CD8-positive, alpha-beta memory T cell (primary cell): ENCODE measurements around the gene KIF19. TPM values are rescaled to one million over a fixed set of nuclear protein-coding genes. Genes with fewer than 3 reads are reported as not detected.
A peak's percentile ranks its signal among the peaks of the same experiment; 100 is the strongest.

Experiments used
- CTCF ChIA-PET: fragments of 350-600 bp; sonication (Branson Sonifier 250); formaldehyde crosslinking; loops from one replicate; lab custom pipeline; 2021; ENCODE audit warnings: antibody characterized with exemption; lab: Charles Lee
- POLR2A ChIA-PET: fragments of 350-600 bp; sonication (Branson Sonifier 250); formaldehyde crosslinking; loops from one replicate; lab custom pipeline; 2021; ENCODE audit warnings: antibody characterized with exemption; lab: Charles Lee
- DNase-seq, 5 donors: peaks; one replicate each; pipeline versions ENCODE4 v3.0.0 to v3.0.0-alpha.2; 2020 to 2022; ENCODE audit warnings: mixed read lengths in 1 of 5
- H3K27ac ChIP-seq: one replicate; pipeline ENCODE4 v1.7.0; 2013; ENCODE audit warnings: low read depth, mild to moderate bottlenecking, low read length, moderate library complexity
- H3K27me3 ChIP-seq: 2 replicates; pipeline ENCODE4 v1.7.0; 2013; ENCODE audit warnings: low read length, mild to moderate bottlenecking; ENCODE audit not compliant: insufficient read depth, poor library complexity, severe bottlenecking
- H3K36me3 ChIP-seq: 2 replicates; pipeline ENCODE4 v1.7.0; 2013; ENCODE audit warnings: mild to moderate bottlenecking, low read length, moderate library complexity; ENCODE audit not compliant: insufficient read depth
- H3K4me1 ChIP-seq: 2 replicates; pipeline ENCODE4 v1.7.0; 2013; ENCODE audit warnings: mild to moderate bottlenecking, low read length, moderate library complexity; ENCODE audit not compliant: insufficient read depth
- H3K4me3 ChIP-seq: 2 replicates; pipeline ENCODE4 v1.7.0; 2013; ENCODE audit warnings: mild to moderate bottlenecking, low read length
- H3K9me3 ChIP-seq: 2 replicates; pipeline ENCODE4 v1.7.0; 2013; ENCODE audit warnings: mild to moderate bottlenecking, low read length
- H3K27ac Mint-ChIP-seq, 8 donors: one replicate each; pipeline ENCODE4 v1.8.0; 2020 to 2021; ENCODE audit warnings: mixed read lengths in 8 of 8, mild to moderate bottlenecking in 6 of 8, inconsistent platforms in 3 of 8, moderate library complexity in 3 of 8
- H3K27me3 Mint-ChIP-seq, 2 donors: one replicate each; pipeline ENCODE4 v1.8.0; 2020 to 2021; ENCODE audit warnings: mixed read lengths in 2 of 2, mild to moderate bottlenecking in 1 of 2, moderate library complexity in 1 of 2
- H3K36me3 Mint-ChIP-seq, 3 donors: one replicate each; pipeline ENCODE4 v1.8.0; 2020 to 2021; ENCODE audit warnings: mixed read lengths in 3 of 3, inconsistent platforms in 1 of 3, mild to moderate bottlenecking in 1 of 3
- H3K4me1 Mint-ChIP-seq, 3 donors: one replicate each; pipeline ENCODE4 v1.8.0; 2020 to 2021; ENCODE audit warnings: mixed read lengths in 3 of 3, inconsistent platforms in 1 of 3, mild to moderate bottlenecking in 1 of 3
- H3K4me3 Mint-ChIP-seq, 7 donors: one replicate each; pipeline ENCODE4 v1.8.0; 2020 to 2021; ENCODE audit warnings: mixed read lengths in 7 of 7, mild to moderate bottlenecking in 6 of 7, moderate library complexity in 4 of 7, inconsistent platforms in 2 of 7
- H3K9me3 Mint-ChIP-seq, 5 donors: one replicate each; pipeline ENCODE4 v1.8.0; 2020 to 2022; ENCODE audit warnings: mixed read lengths in 5 of 5, mild to moderate bottlenecking in 3 of 5, moderate library complexity in 2 of 5, inconsistent platforms in 1 of 5
- polyA plus RNA-seq: library from polyadenylated mRNA; unstranded; fragments of 300-500 nt; fragmentation: Illumina TruSeq; gene quantifications from one replicate; pipeline ENCODE4 v1.2.3, GENCODE V29; 2021
- total RNA-seq, 2 experiments: library from RNA; stranded (reverse); gene quantifications; one replicate each; pipeline ENCODE4 v1.2.3, GENCODE V29; 2021

The KIF19 gene
- total and polyA plus RNA-seq, 3 experiments from 2014 or later = 0.20 to 3.4 (median 0.24) TPM

GRCh38 chr17:74351552-74352210 is 25.7 kb downstream of the KIF19 start:
- H3K27ac ChIP-seq = no peak overlapping the region
- H3K4me3 ChIP-seq = no peak overlapping the region
- Mint-ChIP-seq H3K27me3 (peaks cover 26 to 55% of the 10 kb centered on the region in 2 donors), H3K36me3 (no peaks in the 10 kb centered on the region), H3K4me3 (peak overlapping the region in 1 of 7 donors; percentile 23), H3K27ac (no peak overlapping the region), H3K9me3 (no peaks in the 10 kb centered on the region), H3K4me1 (peaks cover 0 to 14% (median 2%) of the 10 kb centered on the region in 3 donors)
- no peak for DNase-seq
- H3K9me3 ChIP-seq = no peaks in the 10 kb centered on the region
- ChIA-PET POLR2A (no interaction called here), CTCF (interaction anchor here (1.2 to 4.5 kb wide), 4 partner anchors 17 to 152 kb away, joined by 3 to 15 read pairs (median 4); no protein-coding TSS in a partner anchor)
- H3K27me3 ChIP-seq = peaks cover 31% of the 10 kb centered on the region
- no peaks in the 10 kb centered on the region for H3K4me1 ChIP-seq
- no peaks in the 10 kb centered on the region for H3K36me3 ChIP-seq

- no peaks in the 10 kb centered on the region for H3K4me1 ChIP-seq
- no peak for DNase-seq
- Mint-ChIP-seq H3K4me3 (peak overlapping the region in 1 of 7 donors; percentile 49), H3K27ac (no peak overlapping the region), H3K27me3 (peaks cover 35 to 59% of the 10 kb centered on the region in 2 donors), H3K4me1 (peaks cover 4 to 19% (median 5%) of the 10 kb centered on the region in 3 donors), H3K9me3 (no peaks in the 10 kb centered on the region), H3K36me3 (no peaks in the 10 kb centered on the region)
- no peaks in the 10 kb centered on the region for H3K36me3 ChIP-seq
- H3K27me3 ChIP-seq = peaks cover 39% of the 10 kb centered on the region
- no peak overlapping the region for H3K27ac ChIP-seq
- H3K9me3 ChIP-seq = no peaks in the 10 kb centered on the region
- no peak overlapping the region for H3K4me3 ChIP-seq
- CTCF ChIA-PET = interaction anchor here (0.9 to 1.2 kb wide), 3 partner anchors 9 to 141 kb away, joined by 3 to 4 read pairs (median 3); no protein-coding TSS in a partner anchor
- POLR2A ChIA-PET = no interaction called here
These were observed 27.5 kb downstream of the KIF19 start for GRCh38 chr17:74353446-74354060.

- H3K4me3 ChIP-seq = no peak overlapping the region
- no peaks in the 10 kb centered on the region for H3K36me3 ChIP-seq
- Mint-ChIP-seq H3K27ac (no peak overlapping the region), H3K36me3 (no peaks in the 10 kb centered on the region), H3K9me3 (no peaks in the 10 kb centered on the region), H3K27me3 (peaks cover 36 to 58% of the 10 kb centered on the region in 2 donors), H3K4me3 (peak overlapping the region in 1 of 7 donors; percentile 49), H3K4me1 (peaks cover 4 to 21% (median 6%) of the 10 kb centered on the region in 3 donors)
- H3K27ac ChIP-seq = no peak overlapping the region
- peaks cover 43% of the 10 kb centered on the region for H3K27me3 ChIP-seq
- peak in 4 of 5 donors; percentile 22 to 69 (median 32) for DNase-seq
- H3K4me1 ChIP-seq = no peaks in the 10 kb centered on the region
- no peaks in the 10 kb centered on the region for H3K9me3 ChIP-seq
- CTCF ChIA-PET = interaction anchor here (1.3 kb wide), 1 partner anchor 14 kb away, joined by 6 read pairs; the partner anchor contains the start of gene GPR142
- POLR2A ChIA-PET = no interaction called here
These were observed 28.1 kb downstream of the KIF19 start for GRCh38 chr17:74354123-74354522.

- Histone ChIP-seq H3K36me3 (no peaks in the 10 kb centered on the region), H3K27ac (no peak overlapping the region), H3K4me3 (no peak overlapping the region), H3K9me3 (no peaks in the 10 kb centered on the region), H3K27me3 (peaks cover 43% of the 10 kb centered on the region), H3K4me1 (no peaks in the 10 kb centered on the region)
- CTCF ChIA-PET = interaction anchor here (1.3 kb wide), 1 partner anchor 13 kb away, joined by 6 read pairs; the partner anchor contains the start of gene GPR142
- Mint-ChIP-seq H3K4me3 (no peak overlapping the region), H3K9me3 (no peaks in the 10 kb centered on the region), H3K4me1 (peaks cover 4 to 21% (median 6%) of the 10 kb centered on the region in 3 donors), H3K27me3 (peaks cover 36 to 58% of the 10 kb centered on the region in 2 donors), H3K27ac (peak overlapping the region in 1 of 8 donors; percentile 85), H3K36me3 (no peaks in the 10 kb centered on the region)
- DNase-seq = no peak
- POLR2A ChIA-PET = no interaction called here
These were observed 28.5 kb downstream of the KIF19 start for GRCh38 chr17:74354561-74354960.

- no peak overlapping the region for H3K4me3 Mint-ChIP-seq
- H3K27me3 Mint-ChIP-seq = peaks cover 36 to 58% of the 10 kb centered on the region in 2 donors
- Histone ChIP-seq H3K27ac (no peak overlapping the region), H3K4me1 (no peaks in the 10 kb centered on the region), H3K4me3 (no peak overlapping the region), H3K36me3 (no peaks in the 10 kb centered on the region), H3K9me3 (no peaks in the 10 kb centered on the region), H3K27me3 (peaks cover 43% of the 10 kb centered on the region)
- H3K27ac Mint-ChIP-seq = no peak overlapping the region
- H3K36me3 Mint-ChIP-seq = no peaks in the 10 kb centered on the region
- ChIA-PET POLR2A (no interaction called here), CTCF (interaction anchor here (1.3 kb wide), 1 partner anchor 13 kb away, joined by 6 read pairs; the partner anchor contains the start of gene GPR142)
- H3K4me1 Mint-ChIP-seq = peaks cover 4 to 21% (median 6%) of the 10 kb centered on the region in 3 donors
- no peak for DNase-seq
- no peaks in the 10 kb centered on the region for H3K9me3 Mint-ChIP-seq
These were observed 29.0 kb downstream of the KIF19 start for GRCh38 chr17:74355065-74355464.

GRCh38 chr17:74356646-74357465 is 30.8 kb downstream of the KIF19 start:
- H3K9me3 Mint-ChIP-seq = no peaks in the 10 kb centered on the region

GRCh38 chr17:74357466-74357809 is 31.4 kb downstream of the KIF19 start:
- Mint-ChIP-seq H3K27me3 (peaks cover 38 to 65% of the 10 kb centered on the region in 2 donors), H3K27ac (no peak overlapping the region), H3K4me3 (peak overlapping the region in 1 of 7 donors; percentile 64), H3K36me3 (no peaks in the 10 kb centered on the region), H3K4me1 (peaks cover 4 to 24% (median 7%) of the 10 kb centered on the region in 3 donors), H3K9me3 (no peaks in the 10 kb centered on the region)
- Histone ChIP-seq H3K36me3 (no peaks in the 10 kb centered on the region), H3K27ac (no peak overlapping the region), H3K27me3 (peaks cover 44% of the 10 kb centered on the region), H3K4me3 (no peak overlapping the region), H3K9me3 (no peaks in the 10 kb centered on the region), H3K4me1 (no peaks in the 10 kb centered on the region)
- POLR2A ChIA-PET = interaction anchor here (0.5 kb wide), 1 partner anchor 65 kb away, joined by 4 read pairs; no protein-coding TSS in a partner anchor
- CTCF ChIA-PET = interaction anchor here (1.2 to 5.3 kb wide), 7 partner anchors 11 to 171 kb away, joined by 3 to 22 read pairs (median 4); partner anchors contain the start of genes GPR142 and TTYH2
- no peak for DNase-seq

More at GRCh38 chr17:74356646-74357465, 30.8 kb downstream of the KIF19 start:
- peak overlapping the region in 4 of 7 donors; percentile 29 to 52 (median 40) for H3K4me3 Mint-ChIP-seq
- H3K9me3 ChIP-seq = no peaks in the 10 kb centered on the region
- H3K27ac ChIP-seq = no peak overlapping the region
- peaks cover 4 to 24% (median 7%) of the 10 kb centered on the region in 3 donors for H3K4me1 Mint-ChIP-seq
- H3K36me3 Mint-ChIP-seq = no peaks in the 10 kb centered on the region
- peaks cover 48% of the 10 kb centered on the region for H3K27me3 ChIP-seq
- no peak for DNase-seq
- CTCF ChIA-PET = interaction anchor here (1.2 to 5.3 kb wide), 7 partner anchors 11 to 172 kb away, joined by 3 to 22 read pairs (median 4); partner anchors contain the start of genes GPR142 and TTYH2
- POLR2A ChIA-PET = interaction anchor here (0.5 kb wide), 1 partner anchor 65 kb away, joined by 4 read pairs; no protein-coding TSS in a partner anchor
- H3K27me3 Mint-ChIP-seq = peaks cover 38 to 66% of the 10 kb centered on the region in 2 donors
- H3K4me3 ChIP-seq = no peak overlapping the region
- no peaks in the 10 kb centered on the region for H3K4me1 ChIP-seq
- no peak overlapping the region for H3K27ac Mint-ChIP-seq
- H3K36me3 ChIP-seq = no peaks in the 10 kb centered on the region
